Measurements from ENCODE around the gene DESI2. TPM values are rescaled to one million over a fixed set of nuclear protein-coding genes. Genes with fewer than 3 reads are reported as not detected.
A peak's percentile ranks its signal among the peaks of the same experiment; 100 is the strongest.
"Not testable (repeated sequence)": the region's sequence is repeated elsewhere in the genome, so short reads cannot be mapped to it uniquely, and the experiment has no call there.

The DESI2 gene
- total and polyA plus RNA-seq, 2 of the 8 experiments (the other 6 are each of a cell fraction or from before 2014, with no cell fraction given), result 54.0 to 110 TPM

DNA sequence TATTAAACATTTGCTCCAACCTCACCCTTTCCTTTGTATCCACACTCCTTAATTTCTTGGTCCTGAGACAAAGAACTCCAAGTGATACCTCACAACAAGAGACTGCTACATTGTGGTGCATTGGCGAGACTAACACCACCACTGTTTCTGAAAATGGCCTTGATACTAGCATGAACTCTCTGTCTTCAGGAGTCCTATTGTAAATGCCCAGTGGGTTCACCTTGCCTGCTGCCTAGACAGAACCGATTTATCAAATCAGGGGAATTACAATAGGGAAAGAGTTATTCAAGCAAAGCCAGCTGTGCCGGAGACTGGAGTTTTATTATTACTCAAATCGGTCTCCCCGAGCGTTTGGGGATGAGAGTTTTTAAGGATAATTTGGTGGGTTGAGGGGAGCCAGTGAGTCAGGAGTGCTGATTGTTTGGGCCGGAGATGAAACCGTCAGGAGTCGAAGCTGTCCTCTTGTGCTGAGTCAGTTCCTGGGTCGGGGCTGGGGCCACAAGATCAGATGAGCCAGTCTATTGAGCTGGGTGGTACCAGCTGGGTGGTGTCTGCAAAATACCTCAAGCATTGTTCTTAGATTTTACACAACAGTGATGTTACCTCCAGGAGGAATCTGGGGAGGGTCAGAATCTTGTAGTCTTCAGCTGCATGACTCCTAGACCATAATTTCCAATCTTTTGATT lies 83.1 kb downstream of the DESI2 start (continued):
- 0 out of 2 replicates have a peak, but pooled peaks have one; percentile 11 for TF ChIP-seq JUND (IDR thresholded peaks at IDR 0.05; ENCODE audit: low read length)
- 0 out of 3 replicates have a peak, but pooled peaks of 1 of the 2 experiments have one; percentile 35 for TF ChIP-seq EP300 (IDR thresholded peaks at IDR 0.05; ENCODE audit: borderline replicate concordance in 1 of 2, low read depth in 2 of 2, low read length in 2 of 2)
- TF ChIP-seq NANOG (IDR thresholded peaks at IDR 0.05; ENCODE audit: insufficient read depth, low read depth, low read length, poor library complexity, severe bottlenecking), result no peak

DNA sequence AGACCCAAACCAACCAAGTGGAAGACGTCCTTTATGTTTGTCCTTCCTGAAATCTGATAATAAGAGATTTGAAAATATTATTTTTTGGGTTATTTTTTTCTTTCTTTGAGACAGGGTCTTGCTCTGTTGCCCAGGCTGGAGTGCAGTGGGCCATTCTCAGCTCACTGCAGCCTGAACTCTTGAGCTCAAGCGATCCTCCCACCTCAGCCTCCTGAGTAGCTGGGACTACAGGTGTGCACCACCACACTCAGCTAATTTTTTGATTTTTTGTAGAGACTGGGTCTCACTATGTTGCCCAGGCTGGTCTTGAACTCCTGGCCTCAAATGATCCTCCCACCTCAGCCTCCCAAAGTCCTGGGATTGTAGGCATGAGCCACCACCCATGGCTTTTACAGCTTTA lies 86.2 kb downstream of the DESI2 start:
- H3K27me3 ChIP-seq (replicated peaks in 1 of 4; ENCODE audit: control insufficient read depth in 3 of 4, extremely low read depth in 1 of 4, insufficient read depth in 3 of 4, low read length in 3 of 4); H3K79me2 ChIP-seq (ENCODE audit: control insufficient read depth in 1 of 2, insufficient read depth in 2 of 2, low read length in 2 of 2); H4K91ac ChIP-seq (replicated peaks; ENCODE audit: insufficient read length, low read length); H2BK15ac ChIP-seq (ENCODE audit: low read length); H4K20me1 ChIP-seq (replicated peaks in 1 of 2; ENCODE audit: control insufficient read depth in 1 of 2, insufficient read depth in 2 of 2, low read length in 2 of 2); H2BK5ac ChIP-seq (ENCODE audit: low read depth, low read length); H3K4ac ChIP-seq (replicated peaks; ENCODE audit: insufficient read length, low read depth, low read length); H3K27ac ChIP-seq (ENCODE audit: low read depth, low read length); H2AK5ac ChIP-seq (ENCODE audit: low read depth, low read length); H3K56ac ChIP-seq (replicated peaks; ENCODE audit: insufficient read length, low read depth, low read length); H3K79me1 ChIP-seq (ENCODE audit: low read depth, low read length); H2AFZ ChIP-seq (ENCODE audit: low read length); H3K18ac ChIP-seq (ENCODE audit: extremely low read depth, low read length); H3K4me1 ChIP-seq (replicated peaks in 1 of 4; ENCODE audit: control insufficient read depth in 3 of 4, insufficient read depth in 4 of 4, low read length in 3 of 4); H3K4me3 ChIP-seq (ENCODE audit: extremely low read depth in 1 of 4, insufficient read depth in 2 of 4, low read depth in 3 of 4, low read length in 4 of 4); H4K5ac ChIP-seq (ENCODE audit: insufficient read length, low read depth, low read length); H3K14ac ChIP-seq (ENCODE audit: insufficient read length); H3K9me3 ChIP-seq (ENCODE audit: insufficient read depth in 2 of 2, low read depth in 1 of 2, low read length in 1 of 2); H2BK12ac ChIP-seq (ENCODE audit: low read depth, low read length); H3K4me2 ChIP-seq (ENCODE audit: insufficient read depth in 1 of 2, low read depth in 2 of 2, low read length in 2 of 2); H3K23ac ChIP-seq (ENCODE audit: insufficient read length); H3K9ac ChIP-seq (replicated peaks in 1 of 4; ENCODE audit: extremely low read depth in 1 of 4, low read depth in 3 of 4, low read length in 3 of 4); H3K23me2 ChIP-seq (ENCODE audit: low read depth, low read length); FAIRE-seq; H3K36me3 ChIP-seq (ENCODE audit: control insufficient read depth in 2 of 4, insufficient read depth in 4 of 4, low read length in 3 of 4); H4K8ac ChIP-seq (ENCODE audit: extremely low read depth, insufficient read depth, low read length); H2BK120ac ChIP-seq (replicated peaks; ENCODE audit: low read depth, low read length); H2BK20ac ChIP-seq (ENCODE audit: low read length); DNase-seq (ENCODE audit: low read depth in 1 of 2, low spot score in 2 of 2): not testable (repeated sequence)
- 48% methylated on average over 2 of the region's 2 CpGs; no CpG with 5 or more reads in 1 of the 2 experiments for WGBS, 2 experiments (ENCODE audit: extremely low coverage in 1 of 2, insufficient coverage in 1 of 2, insufficient read length in 1 of 2, insufficient replicate concordance in 2 of 2, low coverage in 1 of 2, low lambda C conversion rate in 2 of 2, missing lambda C conversion rate in 1 of 2)
- ChIA-PET POLR2A (ENCODE audit: partially characterized antibody) (interaction anchor here (3.0 kb wide), 1 partner anchor 10 kb away, joined by 12 read pairs; a partner anchor contains a TSS), CTCF (ENCODE audit: partially characterized antibody) (interaction anchor here (0.6 to 3.4 kb wide), 4 partner anchors 57 to 304 kb away, joined by 3 to 15 read pairs (median 3); no protein-coding TSS in a partner anchor)

Data from H1 (cell line).